Myocyte (in vitro differentiated cells): ENCODE data around the gene RECQL. TPM values are rescaled to one million over a fixed set of nuclear protein-coding genes. Genes with fewer than 3 reads are reported as not detected.

Source experiments
- DNase-seq: peaks from one replicate; pipeline ENCODE4 v3.0.0-alpha.2; 2012; ENCODE audit warnings: low read depth
- polyA plus RNA-seq: library from polyadenylated mRNA; unstranded; fragments of >200 nt; gene quantifications from one replicate; pipeline ENCODE4 v1.2.1, GENCODE V29; 2012; ENCODE audit warnings: missing spikeins
- total RNA-seq: library from RNA; depleted of rRNA; stranded (reverse); fragments of >200 nt; gene quantifications from 2 replicates; pipeline ENCODE4 v1.2.3, GENCODE V29; 2014

RECQL gene
- 54.1 and 57.5 TPM in 2 replicates for total RNA-seq
- polyA plus RNA-seq = 18.6 TPM

DNA sequence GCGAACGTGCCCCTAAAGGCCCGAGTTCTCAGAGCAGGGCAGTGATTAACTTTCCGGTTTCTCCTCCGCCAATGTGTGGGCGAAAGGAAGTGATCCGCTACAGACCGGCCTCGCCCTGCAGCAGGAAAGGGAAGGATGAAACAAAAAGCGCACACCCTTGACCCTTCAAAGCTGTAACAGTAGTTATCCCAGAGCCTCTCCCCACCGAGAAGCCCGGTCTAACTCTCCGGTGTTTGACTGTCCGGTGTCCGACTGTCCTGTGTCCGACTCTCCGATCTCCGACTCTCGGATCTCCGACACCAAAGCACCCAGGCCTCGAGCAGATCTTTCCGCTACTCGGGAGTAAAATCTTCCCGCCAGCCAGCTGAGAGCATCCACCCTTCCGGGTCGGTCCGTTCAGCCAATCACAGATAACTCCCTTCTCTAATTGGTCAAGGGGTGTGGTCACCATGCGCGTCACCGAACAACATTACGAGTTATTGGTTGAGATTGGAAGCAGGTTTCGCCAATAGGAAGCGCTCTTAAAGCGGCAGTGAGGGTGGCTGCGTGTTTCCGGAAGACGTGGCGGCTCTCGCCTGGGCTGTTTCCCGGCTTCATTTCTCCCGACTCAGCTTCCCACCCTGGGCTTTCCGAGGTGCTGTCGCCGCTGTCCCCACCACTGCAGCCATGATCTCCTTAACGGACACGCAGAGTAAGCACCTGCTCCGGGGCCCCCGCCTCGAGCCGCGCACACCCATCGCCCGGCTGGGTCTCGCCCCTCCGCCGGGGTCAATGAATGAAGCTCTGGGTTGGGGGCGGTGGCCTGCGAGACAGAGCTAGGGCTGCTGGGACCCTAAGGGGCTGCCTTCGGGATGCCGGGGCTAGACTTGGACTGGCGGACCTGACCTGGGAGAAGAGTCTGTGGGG is at the start of gene RECQL, which contains the start of gene GOLT1B:
Gene RECQL (minus strand): TSS at position 378 of the 906 bp plus-strand sequence. CDS start 2,065 bp downstream, outside the sequence.
Gene GOLT1B (plus strand): TSS at position 532 of the 906 bp plus-strand sequence. CDS start 135 bp downstream, at position 667.
- peak; percentile 99 for DNase-seq

DNA sequence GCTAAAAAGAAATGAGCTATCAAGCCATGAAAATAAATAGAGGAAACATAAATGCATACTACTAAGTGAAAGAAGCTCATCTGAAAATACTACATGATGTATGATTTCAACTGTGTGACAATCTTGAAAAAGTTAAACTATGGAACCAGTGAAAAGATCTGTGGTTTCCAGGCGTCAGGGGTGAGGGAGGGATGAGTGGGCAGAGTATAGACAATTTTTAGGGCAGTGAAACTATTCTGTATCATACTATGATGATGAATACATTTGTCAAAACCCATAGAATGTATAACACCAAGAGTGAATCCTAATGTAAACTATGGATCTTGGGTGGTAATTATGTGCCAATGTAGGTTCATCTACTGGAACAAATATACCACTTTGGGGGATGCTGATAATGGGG is 46.0 kb upstream of the RECQL start:
- DNase-seq = no peak

- DNase-seq = peak; percentile 46
Observed at GRCh38 chr12:21546716-21547115, 45.3 kb upstream of the RECQL start.

- no peak for DNase-seq
Observed at GRCh38 chr12:21545557-21545956, 44.1 kb upstream of the RECQL start.

DNA sequence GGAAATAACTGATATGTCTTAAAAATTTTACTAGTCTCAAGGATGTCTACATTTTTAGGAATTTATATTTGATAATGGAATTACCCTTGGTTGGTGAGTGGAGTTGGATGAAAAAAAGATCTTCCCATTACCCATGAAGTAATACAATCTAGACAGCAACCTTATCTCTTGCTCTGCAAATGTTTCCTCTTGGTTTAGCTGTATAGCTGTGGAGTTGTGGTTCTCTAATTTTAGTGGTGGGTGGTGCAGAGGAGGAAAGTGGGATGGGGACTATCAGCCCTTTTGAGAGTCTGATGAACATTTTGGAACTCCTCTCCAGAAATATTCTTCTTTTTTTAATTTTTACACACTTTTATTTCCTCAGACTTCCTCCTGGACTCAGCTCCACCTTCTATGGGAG is 41.7 kb upstream of the RECQL start:
- no peak for DNase-seq

DNA sequence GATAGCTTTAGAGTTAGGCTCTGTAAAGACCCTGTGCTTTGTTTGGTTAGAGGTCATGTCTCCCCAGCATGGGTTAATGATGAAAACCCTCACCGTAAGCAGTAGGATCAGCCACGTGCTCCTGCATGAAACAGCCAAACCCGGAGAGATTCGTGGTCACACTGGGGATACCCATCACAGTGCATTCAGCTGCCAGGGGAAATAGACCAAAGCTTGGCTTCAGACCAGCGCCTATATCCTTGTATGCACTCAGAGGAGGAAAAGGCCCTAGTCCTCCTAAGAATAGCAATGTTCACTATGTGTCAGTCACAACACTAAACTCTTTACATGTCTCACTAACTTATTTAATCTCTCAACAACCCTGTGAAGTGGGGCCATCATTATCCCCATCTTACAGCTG is 41.0 kb upstream of the RECQL start:
- no peak for DNase-seq

DNA sequence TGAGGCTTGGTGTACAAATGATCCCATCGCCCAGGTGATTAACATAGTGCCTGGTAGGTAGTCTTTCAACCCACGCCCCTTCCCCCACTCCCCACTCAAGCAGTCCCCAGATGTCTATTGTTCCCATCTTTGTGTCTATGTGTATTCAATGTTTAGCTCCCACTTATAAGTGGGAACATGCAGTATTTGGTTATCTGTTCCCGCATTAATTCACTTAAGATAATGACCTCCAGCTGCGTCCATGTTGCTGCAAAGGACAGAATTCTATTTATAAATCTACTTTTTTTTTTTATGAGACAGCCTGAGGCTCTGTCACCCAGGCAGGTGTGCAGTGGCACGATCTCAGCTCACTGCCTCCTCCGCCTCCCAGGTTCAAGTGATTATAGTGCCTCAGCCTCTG is 40.3 kb upstream of the RECQL start:
- no peak for DNase-seq

GRCh38 chr12:21539797-21540196 is 38.4 kb upstream of the RECQL start:
- DNase-seq = no peak

DNA sequence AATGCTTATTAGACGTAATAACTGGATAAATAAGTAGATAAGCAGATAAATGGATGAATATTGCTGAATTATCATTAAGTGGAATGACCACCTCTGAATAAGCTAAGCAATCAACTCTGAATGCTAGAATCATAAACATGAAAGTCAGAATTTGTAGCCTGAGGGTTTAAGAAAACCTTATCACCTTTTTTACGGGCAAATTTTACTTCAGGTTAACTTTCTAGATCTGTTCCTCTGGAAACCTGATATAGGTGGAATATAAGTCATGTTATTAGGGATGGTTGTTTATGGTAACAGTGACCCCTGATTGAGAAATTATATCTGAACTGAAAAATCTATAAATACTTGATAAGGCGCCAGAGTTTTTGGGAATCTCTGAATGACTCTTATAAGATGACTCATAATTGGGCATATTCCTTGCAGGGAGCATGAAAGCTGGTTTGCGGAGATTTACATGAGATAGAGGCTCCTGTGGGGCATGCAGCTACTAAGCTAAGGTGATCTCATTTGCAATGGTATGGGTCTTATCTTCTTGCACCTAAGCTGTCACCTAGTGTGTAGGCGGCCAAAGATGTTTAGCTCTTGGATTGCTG is 36.7 kb upstream of the RECQL start:
- no peak for DNase-seq

GRCh38 chr12:21529456-21529855 is 28.0 kb upstream of the RECQL start:
- DNase-seq = no peak

DNA sequence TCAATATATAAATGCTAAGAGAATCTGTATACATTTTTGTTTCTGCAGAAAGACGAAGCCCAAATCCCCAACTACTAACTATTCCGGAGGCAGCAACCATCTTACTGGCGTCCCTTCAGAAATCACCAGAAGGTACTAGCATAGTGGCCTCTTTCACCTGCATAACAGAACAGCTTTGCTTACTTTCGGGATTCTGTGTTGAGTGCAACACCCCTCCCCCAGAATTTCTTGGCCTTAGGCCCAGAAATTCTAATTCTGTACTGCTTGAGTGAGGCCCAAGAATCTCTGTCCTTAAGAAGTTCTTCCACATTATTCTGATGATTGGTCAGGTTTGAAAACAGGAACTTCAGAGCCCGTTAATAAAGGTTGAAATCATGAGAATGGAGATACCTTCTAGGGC is 27.5 kb upstream of the RECQL start:
- no peak for DNase-seq

GRCh38 chr12:21527451-21528180 is 26.2 kb upstream of the RECQL start:
- peak; percentile 83 for DNase-seq

DNA sequence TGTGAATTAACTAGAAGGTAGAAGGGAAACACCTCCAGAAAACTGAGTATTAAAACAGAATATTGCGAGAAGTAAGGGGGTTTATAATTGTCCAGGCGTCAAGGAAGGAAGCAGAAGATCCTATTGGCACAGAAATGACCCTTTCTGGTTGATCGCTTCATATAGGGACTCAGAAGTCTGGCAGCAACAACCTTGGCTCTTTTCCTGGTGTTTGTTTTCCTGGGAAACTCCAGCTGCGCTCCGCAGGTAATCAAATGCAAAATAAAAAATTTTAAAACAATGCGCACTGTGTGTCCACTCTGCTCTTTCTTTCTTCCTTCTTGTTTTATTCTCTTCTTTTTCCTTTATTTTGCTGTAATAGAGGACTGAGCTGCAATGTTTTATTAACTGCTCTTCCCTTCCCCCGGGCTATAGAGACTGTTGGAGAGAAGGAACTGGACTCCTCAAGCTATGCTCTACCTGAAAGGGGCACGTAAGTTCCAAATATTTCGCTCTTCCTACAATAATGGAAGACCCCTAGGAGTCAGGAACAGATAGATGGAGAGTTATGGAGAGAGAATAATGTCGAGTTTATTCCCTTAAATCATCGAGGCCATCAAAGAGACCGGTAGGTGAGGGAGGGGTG is 25.4 kb upstream of the RECQL start:
- no peak for DNase-seq

- DNase-seq = no peak
Observed at GRCh38 chr12:21526053-21526452, 24.6 kb upstream of the RECQL start, which contains the start of gene SPX. TSS of gene SPX (plus strand) at chr12:21526296. CDS start at chr12:21526473, 177 bp downstream.

DNA sequence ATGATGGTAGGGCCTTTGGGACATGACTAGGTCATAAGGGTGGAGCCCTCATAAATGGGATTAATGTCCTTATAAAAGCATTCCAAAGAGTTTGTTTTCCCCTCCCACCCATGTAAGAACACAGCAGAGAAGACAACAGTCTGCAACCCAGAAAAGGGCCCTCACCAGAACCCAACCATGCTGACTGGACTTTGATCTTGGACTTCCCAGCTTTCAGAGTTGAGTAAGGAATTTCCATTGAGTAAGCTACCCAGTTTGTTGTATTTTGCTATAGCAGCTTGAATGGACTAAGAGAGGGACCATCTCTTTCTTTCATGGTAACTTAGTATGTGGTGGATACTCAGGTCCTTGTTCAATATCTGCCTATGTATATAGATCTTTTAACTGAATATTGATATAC is 21.7 kb upstream of the RECQL start:
- no peak for DNase-seq

DNA sequence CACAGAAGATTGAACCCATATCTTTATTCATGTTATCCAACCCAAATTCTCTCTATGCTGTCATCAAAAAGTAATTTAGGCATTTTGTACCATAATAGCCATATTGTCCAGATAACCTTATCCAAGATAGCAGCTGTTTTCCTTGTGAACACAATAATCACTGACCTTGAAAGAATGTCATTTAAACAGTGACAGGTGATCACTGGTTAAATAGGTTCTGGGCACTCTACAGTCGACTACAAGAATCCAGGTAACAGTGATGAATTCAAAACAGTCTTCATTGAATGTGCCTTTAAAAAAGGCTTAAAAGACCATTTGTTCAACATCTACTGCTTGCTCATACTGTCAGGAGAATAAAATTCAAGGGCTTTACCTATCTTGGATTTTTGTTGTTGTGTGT is 20.1 kb upstream of the RECQL start:
- no peak for DNase-seq

DNA sequence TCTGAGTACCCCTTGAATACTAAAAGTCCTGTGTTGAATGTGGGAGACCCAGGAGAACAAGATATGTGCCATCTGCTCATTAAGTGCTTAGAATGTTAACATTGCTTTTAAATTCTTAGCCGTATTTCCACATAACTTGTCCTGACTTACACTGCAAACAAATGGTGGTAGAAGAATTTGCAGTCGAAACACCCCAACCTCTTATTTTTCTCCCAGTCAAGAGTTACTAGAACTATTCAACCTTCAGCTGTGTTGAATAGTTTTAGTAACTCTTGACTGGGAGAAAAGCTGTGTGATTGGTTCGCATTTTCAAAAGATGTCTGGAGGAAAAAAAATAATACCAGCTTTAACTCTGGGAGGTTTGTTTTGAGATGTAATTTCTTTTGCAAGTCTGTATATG is 17.0 kb upstream of the RECQL start:
- no peak for DNase-seq

DNA sequence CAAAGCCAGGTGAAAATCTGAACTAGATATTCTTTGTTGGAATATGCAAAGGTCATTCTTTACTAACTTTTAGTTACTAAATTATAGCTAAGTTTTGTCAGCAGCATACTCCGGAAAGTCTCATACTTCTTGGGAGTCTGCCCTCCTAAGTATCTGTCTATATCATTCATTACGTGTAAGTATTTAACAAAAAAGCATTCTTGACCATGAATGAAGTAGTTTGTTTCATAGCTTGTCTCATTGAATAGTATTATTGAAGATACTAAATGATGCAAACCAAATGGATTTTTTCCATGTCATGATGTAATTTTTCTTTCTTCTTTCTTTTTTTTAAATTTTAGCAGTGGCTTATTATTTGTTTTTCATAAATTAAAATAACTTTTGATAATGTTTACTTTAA is 14.8 kb upstream of the RECQL start:
- no peak for DNase-seq

DNA sequence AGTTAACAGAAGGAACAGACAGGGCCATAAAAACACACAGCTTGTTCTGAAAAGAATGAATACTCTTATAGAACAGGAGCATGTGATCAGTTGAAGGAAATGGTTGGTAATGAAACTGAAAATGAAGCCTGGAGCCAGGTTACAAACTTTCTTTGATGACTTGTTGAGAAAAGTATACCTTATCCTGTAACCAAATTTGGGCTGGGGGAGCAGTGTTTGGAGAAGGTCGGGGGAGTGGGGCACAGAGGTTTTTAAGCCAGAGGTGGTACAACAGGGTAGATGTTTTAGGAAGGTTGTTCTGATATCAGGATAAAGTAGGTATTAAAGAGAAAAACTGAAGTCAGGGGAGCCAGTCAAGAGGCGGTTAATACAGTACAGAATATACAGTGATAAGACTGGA is 8.3 kb upstream of the RECQL start:
- no peak for DNase-seq

GRCh38 chr12:21507849-21508248 is 6.4 kb upstream of the RECQL start:
- DNase-seq = no peak

- no peak for DNase-seq
Observed at GRCh38 chr12:21505888-21506287, 4.5 kb upstream of the RECQL start.
